ENCODE measurements around the gene TLL1. TPM values are rescaled to one million over a fixed set of nuclear protein-coding genes. Genes with fewer than 3 reads are reported as not detected.

Gene TLL1
- total RNA-seq, 2 donors from 2014 or later, result 7.8 to 9.8 TPM

DNA sequence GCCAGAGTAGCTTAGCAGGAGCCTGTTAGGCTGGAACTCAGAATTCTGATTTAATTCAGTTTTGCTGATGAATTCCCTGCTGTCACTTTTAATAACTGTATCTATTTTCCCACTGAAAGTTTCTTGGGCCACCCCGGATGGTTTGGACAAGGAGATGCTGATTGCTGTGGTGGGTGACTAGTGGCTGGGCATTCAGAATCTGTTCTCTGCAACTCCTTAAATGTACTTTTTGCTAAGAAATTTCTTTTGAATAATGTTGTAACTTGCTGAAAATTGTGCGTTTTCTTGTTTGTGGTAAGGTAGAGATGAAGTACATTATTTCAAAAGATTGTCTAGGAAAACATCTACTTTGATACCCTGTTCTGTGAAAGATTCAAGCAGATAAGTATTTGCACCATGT lies 2.4 kb downstream of the TLL1 start:
- intact Hi-C loops (cut with DNase I), result no loop called here
- no peak for DNase-seq (ENCODE audit: low spot score)

DNA sequence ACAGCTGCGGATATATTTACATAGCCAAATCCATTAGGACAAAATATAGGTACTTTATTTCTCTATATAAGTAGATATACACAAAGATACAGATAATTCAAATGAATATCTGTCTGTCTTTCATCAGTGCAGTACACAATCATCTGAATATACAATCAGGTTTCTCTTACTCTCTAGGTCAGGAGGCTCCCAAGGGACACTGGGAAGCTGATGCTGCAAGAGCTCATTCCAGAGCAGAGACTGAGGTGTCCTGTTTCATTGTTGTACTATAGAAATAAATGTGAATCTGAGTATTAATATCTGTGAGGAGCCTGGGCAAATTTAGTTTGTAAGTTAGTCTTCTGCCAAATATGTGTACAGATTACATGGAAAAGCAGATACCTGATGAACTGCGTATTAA lies 4.2 kb downstream of the TLL1 start:
- DNase-seq (ENCODE audit: low spot score), result no peak
- intact Hi-C loops (cut with DNase I), result no loop called here

DNA sequence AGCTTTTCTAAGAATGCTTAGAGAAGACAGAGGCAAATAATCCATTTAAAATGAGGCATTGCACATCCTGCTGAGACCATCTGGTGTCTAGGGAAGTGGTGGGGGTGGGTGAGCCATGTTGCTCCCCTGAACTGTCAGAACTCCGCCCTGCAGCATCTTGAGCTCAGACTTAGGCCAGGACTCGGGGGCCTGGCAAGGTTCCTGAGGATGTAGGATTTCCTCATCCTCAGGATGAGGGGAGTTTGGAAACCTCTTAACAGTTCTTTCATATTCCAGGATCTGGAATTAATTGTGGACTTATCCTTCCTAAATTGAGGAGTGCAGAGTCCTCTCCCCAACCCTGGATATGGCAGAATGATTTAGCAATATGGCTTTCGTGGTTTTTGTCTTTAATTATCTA lies 6.6 kb downstream of the TLL1 start:
- intact Hi-C loops (cut with DNase I), result loop anchor here in 1 of 2 donors (10.0 kb wide), 1 partner anchor 995 kb away; no protein-coding TSS in a partner anchor
- DNase-seq (ENCODE audit: low spot score), result no peak

DNA sequence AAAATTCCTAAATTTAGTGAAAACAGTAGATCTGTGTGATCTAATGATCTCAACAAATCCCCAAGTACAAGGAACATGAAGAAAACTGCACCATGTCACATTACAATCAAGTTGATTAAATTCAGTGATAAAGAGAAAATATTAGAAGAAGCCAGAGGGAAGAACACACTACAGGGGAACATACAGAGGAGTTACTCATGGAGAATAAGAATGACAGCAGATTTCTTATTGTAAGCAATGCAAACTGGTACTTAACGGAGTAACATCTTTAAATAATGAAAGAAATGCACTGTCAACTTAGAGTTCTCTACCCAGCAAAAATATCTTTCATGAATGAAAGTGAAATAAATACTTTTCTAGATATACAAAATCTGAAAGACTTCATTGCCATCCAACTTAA lies 21.1 kb downstream of the TLL1 start:
- intact Hi-C loops (cut with DNase I), result no loop called here
- no peak for DNase-seq (ENCODE audit: low spot score)

DNA sequence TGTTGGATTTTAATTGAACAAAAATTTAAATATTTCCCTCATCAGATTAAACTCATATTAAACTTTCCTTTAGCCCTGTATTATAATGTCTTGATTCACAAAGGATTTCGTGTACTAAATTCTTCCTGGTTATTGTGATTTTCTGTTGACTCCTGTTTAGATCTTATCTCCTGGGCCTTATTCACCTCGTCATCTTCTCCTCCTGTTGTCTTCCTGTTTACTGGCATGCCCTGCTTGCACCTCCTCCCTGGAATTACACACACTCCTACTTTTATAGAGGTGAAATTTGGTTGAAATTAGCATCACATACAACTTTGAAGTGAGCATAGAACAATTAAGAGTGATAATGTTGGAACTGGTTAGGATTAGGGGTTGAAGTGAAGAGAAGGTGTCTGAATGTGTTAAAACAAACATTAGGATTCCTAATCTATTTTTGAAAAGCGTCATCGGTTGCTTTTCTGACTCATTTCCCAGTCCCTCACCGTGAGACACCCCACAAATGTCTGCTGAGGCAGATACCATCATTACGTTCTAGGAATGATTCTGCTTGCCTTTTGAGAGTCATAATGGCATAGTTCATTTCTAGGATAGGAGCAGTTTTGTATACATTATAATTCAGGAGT lies 32.5 kb downstream of the TLL1 start:
- DNase-seq (ENCODE audit: low spot score), result no peak
- intact Hi-C loops (cut with DNase I), result no loop called here

DNA sequence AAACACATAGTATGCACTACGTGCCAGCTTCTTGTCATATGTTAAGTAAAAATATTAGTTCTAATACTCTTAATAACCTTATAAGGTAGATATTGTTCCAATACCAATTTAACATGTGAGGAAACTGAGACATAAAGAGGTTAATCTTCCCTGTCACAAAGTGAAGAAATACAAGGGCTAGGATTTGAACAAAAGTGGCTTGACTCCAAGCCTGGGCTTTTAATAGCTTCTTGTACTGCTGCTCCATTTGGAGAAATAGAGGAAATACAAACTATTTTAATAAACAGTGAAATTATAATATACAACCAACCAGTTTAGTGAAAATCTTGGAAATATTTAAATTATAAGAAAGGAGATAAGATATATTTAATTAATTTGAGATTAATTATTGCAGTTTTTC lies 33.2 kb downstream of the TLL1 start:
- DNase-seq (ENCODE audit: low spot score), result no peak
- intact Hi-C loops (cut with DNase I), result no loop called here

DNA sequence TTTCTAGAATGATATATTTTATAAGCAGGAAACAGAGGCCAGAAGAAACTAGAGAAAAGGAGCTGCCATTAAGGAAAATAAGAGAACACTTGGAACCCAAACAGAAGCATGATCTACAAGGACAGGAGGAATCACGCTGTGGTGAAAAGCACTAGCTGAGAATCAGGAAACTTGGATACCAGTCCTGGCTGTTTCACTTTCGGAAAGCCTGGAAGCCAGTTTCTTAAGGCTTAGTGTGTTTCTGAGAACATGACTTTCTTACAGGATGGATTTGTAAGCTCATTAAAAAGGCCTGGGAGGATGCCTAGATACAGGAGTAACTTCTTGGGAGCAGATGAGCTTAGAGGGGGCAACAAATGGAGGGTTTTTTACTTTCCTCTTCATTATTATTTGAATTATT lies 36.9 kb downstream of the TLL1 start:
- intact Hi-C loops (cut with DNase I), result no loop called here
- no peak for DNase-seq (ENCODE audit: low spot score)

DNA sequence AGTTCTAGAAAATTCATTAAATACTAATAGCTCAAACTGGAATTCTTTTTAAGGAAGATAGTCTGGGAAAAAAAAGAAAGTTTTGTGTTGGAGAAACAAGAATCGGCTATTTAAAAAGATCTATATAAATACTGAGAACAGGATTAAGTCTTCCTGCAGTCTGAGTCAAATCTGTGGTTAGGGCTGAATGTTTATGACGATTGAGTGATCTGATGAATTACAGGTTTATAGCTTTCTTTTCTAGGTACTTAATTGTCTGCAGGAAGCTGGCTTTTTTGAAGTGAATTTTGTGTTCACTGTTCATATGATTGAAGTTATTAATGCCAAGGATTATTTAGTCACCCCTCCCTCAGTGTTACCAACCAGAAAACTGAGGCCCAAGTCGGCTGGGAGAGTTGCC lies 42.2 kb downstream of the TLL1 start:
- intact Hi-C loops (cut with DNase I), result loop anchor here in 1 of 2 donors (1.0 kb wide), 1 partner anchor 8 kb away; no protein-coding TSS in a partner anchor
- DNase-seq (ENCODE audit: low spot score), result no peak

DNA sequence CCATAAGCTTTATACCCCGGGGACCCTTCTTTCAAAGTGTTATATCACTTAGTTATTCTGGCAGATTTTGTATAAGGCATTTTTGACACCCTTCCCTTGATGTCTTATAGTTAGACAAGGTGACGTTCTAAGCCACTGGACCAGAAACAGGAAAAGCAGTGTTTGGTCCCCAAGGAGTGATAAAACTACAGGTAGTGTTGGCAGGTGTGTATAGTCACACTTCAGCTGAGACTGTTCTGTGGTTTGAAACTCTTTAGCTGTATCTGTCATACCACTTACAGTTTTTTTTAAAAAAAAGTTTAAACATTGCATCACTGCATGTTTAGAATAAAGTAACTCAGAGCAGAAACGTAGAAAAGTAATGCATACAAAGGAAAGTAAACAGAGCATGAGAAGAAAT lies 48.5 kb downstream of the TLL1 start:
- no peak for DNase-seq (ENCODE audit: low spot score)
- intact Hi-C loops (cut with DNase I), result no loop called here

DNA sequence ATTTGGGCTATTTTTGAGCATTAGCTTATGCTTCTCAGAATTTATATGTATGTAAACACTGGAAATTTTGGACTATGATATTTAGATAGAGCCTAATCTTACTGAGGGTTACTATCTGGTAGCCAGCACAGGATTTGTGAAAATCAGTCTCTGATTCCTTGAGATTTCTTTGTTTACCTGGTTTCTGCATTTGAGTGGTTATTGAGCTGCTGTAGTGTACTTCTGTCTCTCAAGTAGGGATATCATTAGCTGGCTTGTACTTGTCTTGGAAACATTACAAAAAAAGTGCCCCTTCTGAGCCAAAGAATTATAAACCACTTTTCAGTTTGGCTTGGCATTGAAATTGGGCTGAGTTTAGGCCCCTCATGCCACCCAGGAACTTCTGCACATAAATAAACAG lies 49.7 kb downstream of the TLL1 start:
- intact Hi-C loops (cut with DNase I), result no loop called here
- no peak for DNase-seq (ENCODE audit: low spot score)

DNA sequence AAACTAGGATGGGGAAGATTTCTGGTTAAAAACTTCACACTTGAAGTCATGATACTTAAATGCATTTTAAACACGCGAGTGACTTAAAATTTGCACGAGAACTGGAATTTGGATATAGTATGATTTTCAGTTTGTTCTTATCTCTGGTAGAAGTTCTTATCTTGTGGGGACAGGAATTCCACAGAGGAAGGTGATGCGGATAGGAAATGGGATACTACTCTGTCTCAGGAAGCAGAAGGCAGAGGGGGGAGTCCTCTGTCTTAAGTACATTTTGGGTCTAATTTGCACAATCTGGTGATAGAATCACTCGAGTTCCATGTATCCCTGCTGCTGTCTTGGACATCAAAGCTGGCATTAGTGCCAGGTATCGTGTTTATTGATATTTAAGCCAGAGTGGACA lies 53.3 kb downstream of the TLL1 start:
- intact Hi-C loops (cut with DNase I), result no loop called here

DNA sequence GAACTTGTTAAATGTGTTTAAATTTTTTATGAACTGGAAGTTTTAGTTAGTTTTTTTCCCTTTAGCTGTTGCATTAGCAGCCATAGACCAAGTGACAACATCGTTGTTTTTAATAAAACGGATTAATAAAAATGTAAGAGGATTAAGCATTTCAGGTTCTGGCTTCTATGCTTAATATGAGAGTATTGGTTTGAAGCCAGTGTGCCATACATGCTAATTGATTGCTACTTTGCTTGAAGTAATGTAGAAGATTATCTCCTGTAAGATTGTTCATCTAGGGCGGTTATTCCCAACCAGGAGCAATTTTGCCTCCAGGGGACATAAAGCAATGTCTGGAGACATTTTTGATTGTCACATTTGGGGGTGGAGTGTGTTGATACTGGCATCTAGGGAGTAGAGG lies 54.3 kb downstream of the TLL1 start:
- intact Hi-C loops (cut with DNase I), result no loop called here
- DNase-seq (ENCODE audit: low spot score), result no peak

More for the DNA sequence above, 53.3 kb downstream of the TLL1 start:
- DNase-seq (ENCODE audit: low spot score), result no peak

DNA sequence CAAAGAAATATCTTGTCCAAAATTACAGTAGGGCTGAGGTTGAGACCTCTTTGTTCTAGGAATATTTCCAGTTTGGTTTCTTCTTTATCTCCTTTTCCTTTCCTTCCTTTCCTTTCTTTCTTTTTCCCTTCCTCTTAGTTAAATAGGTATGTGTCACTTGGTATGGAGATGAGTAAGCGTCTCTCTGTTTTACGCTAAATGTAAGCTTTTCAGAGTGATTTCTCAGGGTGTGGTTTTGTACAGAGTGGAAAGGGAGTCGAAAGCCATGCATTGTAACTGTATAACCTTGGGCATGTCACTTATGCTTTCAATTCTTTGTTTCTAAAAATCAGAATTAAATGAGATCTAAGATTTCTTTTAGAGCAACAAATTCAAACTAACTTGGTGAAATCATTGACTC lies 54.8 kb downstream of the TLL1 start:
- no peak for DNase-seq (ENCODE audit: low spot score)
- intact Hi-C loops (cut with DNase I), result no loop called here

DNA sequence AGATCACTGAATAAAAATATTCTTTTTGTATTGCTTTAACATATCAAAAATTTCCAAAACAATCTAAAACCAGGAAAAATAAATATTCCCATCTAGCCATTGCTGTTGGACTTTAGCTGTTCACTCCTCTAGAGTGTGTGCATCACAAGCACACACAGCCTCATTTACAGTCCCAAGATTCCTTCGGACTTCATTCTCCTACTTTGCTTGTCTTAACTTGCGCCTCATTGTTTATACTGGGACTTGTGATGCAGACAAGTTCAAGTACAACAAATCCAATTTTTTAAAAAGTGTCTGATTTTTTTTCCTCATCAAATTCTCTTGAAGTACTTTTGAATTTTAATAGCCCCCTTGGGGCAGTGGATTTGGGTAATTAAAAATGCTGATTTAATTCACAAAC lies 55.6 kb downstream of the TLL1 start:
- intact Hi-C loops (cut with DNase I), result no loop called here
- no peak for DNase-seq (ENCODE audit: low spot score)

DNA sequence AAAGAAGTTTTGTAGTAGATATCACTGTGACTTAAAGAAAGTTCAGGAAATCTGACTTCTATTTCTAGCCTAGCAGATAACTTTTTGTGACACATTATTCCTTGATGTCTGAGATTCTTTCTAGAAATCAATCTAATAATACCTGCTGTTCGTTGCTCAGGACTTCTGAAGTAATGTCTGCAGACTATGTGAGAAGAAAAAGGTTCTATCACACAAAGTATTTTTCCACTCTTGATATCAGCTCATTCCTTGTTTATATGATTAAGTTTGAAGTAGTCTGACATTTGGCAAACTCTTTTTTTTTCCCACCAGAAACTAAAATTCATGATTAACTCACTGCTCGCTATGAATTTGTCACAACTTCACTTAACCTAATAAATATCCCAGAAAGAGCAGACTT lies 56.6 kb downstream of the TLL1 start:
- intact Hi-C loops (cut with DNase I), result no loop called here
- no peak for DNase-seq (ENCODE audit: low spot score)

DNA sequence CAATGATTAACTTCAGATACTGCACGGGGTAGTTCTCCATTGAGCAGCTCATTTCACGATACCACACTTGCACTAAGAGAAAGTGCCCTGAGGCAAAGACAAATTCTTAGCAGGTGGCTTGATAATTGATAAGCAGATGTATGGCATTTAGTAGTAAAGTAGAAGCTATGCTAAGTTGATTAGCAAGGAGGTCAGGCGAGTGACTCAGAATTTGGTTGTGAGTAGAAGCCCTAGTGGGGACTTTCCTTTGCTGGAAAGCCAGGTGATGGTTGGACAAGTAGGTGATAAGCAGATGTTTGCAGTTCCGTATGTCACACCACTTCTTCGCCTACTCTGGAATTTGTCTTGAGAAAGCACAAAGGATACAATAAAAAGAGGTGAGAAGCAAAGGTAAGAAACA lies 58.7 kb downstream of the TLL1 start:
- DNase-seq (ENCODE audit: low spot score), result no peak
- intact Hi-C loops (cut with DNase I), result no loop called here

DNA sequence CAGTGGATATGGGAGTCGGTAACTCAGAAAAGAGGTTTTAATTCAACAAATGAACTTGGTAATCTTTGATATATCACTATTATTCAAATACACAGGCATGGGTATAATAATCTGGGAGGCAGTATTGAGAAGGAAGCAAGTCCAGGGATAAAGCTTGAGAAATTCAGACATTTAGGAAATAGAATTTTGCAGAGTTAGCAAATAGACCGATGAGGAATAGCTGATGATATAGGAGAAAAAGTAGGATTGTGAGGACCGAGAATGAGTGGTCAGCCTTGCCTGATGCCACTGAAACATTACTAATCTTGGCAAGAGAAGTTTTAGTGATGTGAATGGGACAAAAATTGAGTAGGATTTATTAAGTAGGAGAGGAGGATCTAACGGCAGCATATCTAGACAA lies 71.9 kb downstream of the TLL1 start:
- DNase-seq (ENCODE audit: low spot score), result no peak
- intact Hi-C loops (cut with DNase I), result no loop called here

DNA sequence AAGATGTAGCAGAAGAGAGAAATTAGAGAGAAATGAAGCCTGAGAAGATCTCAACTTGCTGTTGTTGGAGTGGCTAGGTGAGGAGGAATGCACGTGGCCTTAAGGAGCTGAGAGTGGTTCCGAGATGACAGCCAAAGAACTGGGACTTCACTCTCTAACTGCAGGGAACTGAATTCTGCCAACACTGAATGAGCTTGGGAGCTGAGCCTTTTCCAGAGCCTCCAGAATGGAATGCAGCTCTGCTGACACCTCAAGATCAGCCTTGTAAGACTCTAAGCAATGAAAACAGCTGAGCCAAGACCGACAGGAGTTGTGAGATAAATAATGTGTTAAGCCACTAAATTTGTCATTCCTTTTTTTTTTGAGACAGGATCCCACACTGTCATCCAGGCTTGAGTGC lies 73.0 kb downstream of the TLL1 start:
- intact Hi-C loops (cut with DNase I), result no loop called here
- DNase-seq (ENCODE audit: low spot score), result no peak

DNA sequence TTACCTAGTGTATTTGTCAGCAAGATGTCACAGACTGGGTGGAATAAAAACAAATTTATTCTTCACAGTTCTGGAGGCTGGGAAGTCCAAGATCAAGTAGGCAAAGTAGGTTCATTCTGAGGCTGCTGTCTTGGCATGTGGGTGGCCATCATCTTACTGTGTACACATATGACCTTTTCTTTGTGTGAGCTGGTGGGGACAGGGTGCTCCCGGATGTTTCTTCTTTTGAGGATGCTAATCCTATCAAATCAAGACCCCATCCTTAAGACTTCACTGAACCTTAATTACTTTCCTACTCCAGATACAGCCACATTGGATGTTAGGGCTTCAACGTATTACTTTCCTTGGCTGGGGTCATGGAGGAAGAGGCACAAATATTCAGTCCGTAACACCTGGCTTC lies 74.0 kb downstream of the TLL1 start:
- no peak for DNase-seq (ENCODE audit: low spot score)
- intact Hi-C loops (cut with DNase I), result no loop called here

DNA sequence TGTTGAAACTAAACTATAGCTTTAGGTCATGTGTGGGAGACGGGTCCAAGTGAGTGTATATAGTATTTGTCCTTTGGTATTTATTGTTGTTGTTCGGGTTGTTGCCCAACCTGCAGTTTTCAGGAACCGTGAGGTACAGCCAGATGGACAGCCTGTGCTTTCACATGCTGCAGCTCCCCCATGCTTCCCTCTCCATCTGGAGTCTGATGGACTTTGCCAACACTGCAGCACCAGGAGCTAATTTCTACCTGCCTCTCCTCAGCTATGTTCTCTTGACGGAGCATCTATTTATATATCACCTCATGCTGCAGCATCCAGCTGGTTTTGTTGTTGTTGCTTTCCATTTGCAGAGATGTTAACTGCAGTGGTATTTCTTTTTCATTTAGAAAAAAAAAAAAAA lies 80.1 kb downstream of the TLL1 start:
- intact Hi-C loops (cut with DNase I), result no loop called here
- no peak for DNase-seq (ENCODE audit: low spot score)

DNA sequence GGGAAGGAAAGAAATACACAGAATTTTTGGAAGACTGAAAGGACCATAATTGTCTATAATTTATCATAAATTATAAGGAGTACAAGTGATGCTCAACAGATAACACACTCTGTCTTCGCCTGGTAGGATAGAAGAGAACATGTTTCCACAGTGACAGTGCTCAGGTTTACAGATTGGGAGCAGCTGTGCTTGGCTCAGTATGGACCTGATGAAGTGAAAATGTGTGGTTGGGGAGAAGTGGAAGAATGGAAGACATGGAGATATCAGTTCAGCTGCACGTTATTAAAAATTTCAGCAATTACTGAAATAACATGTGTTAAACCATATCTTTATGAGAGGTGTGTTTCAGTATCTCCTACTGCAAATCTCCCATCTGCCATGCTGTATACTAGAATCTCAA lies 90.6 kb downstream of the TLL1 start:
- DNase-seq (ENCODE audit: low spot score), result no peak
- intact Hi-C loops (cut with DNase I), result loop anchor here in 1 of 2 donors (5.0 kb wide), 1 partner anchor 1939 kb away; no protein-coding TSS in a partner anchor

DNA sequence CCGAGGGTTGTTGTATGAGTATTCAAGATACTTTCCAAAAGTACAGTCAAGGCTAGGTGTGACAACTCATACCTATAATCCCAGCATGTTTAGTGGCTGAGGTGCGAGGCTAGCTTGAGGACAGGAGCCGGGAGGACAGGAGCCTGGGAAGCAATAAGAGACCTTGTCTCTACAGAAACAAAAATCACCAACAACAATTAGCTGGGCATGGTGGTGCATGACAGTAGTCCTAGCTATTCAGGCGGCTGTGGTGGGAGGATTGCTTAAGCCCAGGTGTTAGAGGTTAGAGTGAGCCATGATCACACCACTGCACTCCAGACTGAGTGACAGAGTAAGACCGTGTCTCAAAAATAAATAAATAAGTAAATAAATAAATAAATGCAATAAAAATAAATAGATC lies 91.6 kb downstream of the TLL1 start:
- DNase-seq (ENCODE audit: low spot score), result no peak
- intact Hi-C loops (cut with DNase I), result loop anchor here in 1 of 2 donors (5.0 kb wide), 1 partner anchor 1938 kb away; no protein-coding TSS in a partner anchor
